T-helper 1 cell treated with Interleukin-12 subunit alpha and Interleukin-12 subunit beta and Interleukin-4 antibody, amounts not matched to agents 30 ng/mL and 1 ng/mL, for 36 hours (primary cell): ENCODE measurements around the gene FAF2. TPM values are rescaled to one million over a fixed set of nuclear protein-coding genes. Genes with fewer than 3 reads are reported as not detected.
"Not testable (repeated sequence)": the region's sequence is repeated elsewhere in the genome, so short reads cannot be mapped to it uniquely, and the experiment has no call there.

Source experiments
- intact Hi-C: fragments of 100-400 bp; cut with micrococcal nuclease; formaldehyde crosslinking; loops from one replicate; pipeline ENCODE4 v1.15.1; 2024
- total RNA-seq: library from RNA; stranded (reverse); gene quantifications from 2 replicates; pipeline ENCODE4 v1.2.3, GENCODE V29; 2022

FAF2 gene
- total RNA-seq, result 40.9 and 44.4 TPM in 2 replicates

GRCh38 chr5:176447978-176448608 is at the start of gene FAF2:
Gene FAF2 (plus strand): TSS chr5:176448385. CDS start chr5:176448408, 23 bp downstream.
- intact Hi-C loops, result loop anchor here (1.0 to 5.0 kb wide), 11 partner anchors 12 to 199 kb away; partner anchors contain the start of genes CLTB, HIGD2A, KIAA1191 and NOP16

DNA sequence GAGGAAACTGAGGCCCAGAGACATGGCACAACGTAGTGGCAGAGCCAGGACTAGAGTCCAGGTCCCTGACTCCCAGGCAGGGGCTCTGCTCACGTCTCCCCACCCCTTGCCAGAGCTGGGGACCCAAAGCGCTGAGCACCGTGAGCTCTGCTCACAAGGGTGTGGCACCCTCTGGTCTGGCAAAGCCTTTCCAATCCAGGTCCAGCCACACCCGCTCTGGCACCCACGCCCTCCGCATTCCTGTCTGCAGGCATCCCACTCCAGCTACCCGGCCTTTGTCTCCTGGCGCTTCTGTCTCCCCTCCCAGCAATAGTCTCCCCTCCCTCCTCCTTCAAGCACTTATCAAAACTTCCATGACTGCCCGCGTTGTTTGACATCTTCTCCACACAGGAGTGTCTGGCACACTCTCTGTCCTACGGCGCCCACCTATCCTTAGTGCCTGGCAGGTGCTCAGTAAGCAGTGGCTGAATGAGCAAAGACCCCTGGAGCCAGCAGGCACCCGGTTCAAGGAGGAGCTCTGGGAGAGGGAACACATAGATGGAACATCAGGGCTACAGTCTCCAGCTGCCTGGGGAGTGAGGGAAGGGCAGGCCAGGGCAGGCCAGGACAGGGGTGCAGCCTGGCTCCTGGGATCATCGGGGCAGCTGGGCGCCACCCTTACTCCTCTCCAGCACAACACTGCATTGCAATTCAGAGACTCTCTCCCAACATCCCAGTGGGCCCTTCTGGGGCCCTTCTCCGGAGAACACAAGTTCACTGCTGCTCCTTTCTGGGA is 47.6 kb upstream of the FAF2 start:
- intact Hi-C loops, result no loop called here

DNA sequence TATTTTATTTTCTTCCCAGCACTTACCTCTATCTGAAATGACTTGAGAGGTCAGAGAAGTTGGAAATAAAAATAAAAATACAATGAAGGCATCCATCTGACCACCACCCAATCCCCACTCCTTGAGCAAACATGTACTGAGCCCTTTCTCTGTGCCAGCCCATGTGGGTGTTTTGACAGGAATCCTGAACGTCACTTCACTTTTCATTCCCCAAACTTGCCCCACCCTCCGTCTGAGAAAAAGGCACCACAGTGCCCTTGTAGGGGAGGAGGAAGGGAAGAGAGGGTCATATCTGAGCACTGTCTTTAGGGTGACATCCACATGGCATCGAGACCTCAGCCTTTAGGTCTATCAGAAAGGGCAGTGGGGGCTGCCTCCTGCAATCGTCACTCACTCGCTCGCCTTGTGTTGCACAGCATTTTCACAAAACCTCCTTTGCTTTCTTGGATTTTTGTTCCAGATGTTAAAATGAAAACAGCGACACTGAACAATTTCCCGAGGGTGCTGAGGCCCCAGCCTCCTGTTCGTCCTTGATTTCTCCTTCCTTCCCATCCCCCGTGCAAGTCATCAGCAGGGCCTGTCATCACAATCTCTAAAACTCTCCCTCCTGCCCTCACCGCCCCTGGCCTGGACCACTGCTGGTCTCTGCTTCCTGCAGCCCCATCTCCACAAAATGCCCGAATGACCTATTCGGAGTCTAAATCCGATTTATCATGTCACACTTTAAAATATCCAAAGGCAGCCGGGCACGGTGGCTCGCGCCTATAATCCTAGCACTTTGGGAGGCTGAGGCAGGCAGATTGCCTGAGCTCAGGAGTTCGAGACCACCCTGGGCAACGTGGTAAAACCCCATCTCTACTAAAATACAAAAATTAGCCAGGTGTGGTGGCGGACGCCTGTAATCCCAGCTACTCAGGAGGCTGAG is 46.6 kb upstream of the FAF2 start:
- intact Hi-C loops, result no loop called here

GRCh38 chr5:176405656-176406435 is 42.3 kb upstream of the FAF2 start:
- intact Hi-C loops, result no loop called here

DNA sequence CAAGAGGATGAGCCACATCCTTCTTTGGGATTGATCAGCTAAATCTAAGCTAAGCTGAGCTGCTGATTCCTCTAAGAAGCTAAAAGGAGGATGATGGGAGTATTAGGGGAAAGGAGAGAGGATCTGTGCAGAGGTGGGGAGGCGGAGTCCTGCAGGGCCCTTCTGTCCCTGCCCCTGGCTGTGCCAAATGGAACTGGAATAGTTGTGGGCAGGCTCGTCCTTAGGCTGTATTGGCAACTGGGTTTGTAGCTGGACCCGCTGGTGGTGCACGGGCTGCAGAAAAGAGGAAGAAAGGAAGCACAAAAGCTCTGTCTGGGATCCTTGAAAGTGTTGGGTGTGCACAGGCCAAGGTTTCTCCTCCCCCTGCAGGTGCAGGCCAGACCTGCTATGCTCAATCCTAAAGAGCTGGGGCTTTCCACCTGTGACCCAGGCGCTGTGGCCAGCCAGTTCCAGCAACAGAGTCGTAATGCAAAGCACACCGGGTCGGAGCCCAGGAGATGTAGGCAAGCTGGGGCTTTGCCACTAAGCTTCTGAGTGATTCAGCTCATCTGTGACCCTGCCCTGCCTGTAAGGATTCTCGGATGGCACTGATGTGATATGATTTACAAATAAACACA is 41.6 kb upstream of the FAF2 start:
- intact Hi-C loops, result no loop called here

GRCh38 chr5:176407456-176408251 is 40.5 kb upstream of the FAF2 start:
- intact Hi-C loops, result no loop called here

GRCh38 chr5:176408252-176408573 is 40.0 kb upstream of the FAF2 start:
- intact Hi-C loops, result not testable (repeated sequence)

DNA sequence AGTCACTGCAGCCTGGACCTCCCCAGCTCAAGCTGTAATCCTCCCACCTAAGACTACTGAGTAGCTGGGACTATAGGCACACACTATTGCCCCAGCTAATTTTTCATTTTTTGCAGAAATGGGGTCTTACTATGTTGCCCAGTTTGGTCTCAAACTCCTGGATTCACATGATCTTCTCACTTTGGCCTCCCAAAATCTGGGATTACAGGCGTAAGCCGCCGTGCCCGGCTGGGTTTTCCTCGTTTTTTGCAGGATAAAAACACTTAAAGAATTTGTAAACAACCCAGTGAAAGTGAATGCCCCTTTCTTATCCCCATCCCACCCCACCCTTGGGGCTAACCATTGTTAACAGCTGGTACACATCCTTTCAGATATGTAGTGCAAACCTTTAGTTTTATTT is 39.6 kb upstream of the FAF2 start:
- intact Hi-C loops, result no loop called here

GRCh38 chr5:176409765-176410164 is 38.4 kb upstream of the FAF2 start:
- intact Hi-C loops, result no loop called here

DNA sequence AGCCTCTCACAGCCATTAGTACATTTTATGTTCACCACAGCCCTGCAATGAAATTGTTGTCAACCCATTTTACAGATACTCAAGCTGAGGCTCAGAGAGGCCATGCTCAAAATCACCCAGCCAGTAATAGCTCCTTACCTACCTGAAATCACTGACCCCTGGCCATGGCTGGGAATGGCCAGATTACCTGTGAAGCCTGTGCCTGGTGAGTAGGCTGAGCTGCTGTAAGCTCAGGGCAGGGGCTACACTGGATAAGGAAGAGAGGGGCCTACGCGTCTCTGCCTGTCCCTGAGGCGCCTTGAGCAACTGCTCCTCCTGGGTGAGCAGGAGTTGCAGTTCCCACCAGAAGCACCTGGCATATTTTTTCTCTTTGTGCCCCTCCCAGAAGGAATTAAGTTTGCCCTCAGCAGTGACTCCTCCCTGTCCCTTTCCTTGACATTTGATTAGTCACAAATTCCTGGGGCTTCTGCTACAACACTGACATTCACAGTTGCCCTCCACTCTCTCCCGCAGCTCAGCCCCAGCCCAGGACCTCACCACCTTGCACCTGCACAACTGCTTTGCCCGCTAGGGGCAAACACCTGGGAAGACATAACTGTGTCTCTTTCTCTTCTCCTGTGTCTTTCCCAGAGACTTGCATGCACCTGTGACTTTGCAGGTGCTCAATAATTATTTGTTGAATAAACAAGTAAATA is 37.6 kb upstream of the FAF2 start:
- intact Hi-C loops, result no loop called here

DNA sequence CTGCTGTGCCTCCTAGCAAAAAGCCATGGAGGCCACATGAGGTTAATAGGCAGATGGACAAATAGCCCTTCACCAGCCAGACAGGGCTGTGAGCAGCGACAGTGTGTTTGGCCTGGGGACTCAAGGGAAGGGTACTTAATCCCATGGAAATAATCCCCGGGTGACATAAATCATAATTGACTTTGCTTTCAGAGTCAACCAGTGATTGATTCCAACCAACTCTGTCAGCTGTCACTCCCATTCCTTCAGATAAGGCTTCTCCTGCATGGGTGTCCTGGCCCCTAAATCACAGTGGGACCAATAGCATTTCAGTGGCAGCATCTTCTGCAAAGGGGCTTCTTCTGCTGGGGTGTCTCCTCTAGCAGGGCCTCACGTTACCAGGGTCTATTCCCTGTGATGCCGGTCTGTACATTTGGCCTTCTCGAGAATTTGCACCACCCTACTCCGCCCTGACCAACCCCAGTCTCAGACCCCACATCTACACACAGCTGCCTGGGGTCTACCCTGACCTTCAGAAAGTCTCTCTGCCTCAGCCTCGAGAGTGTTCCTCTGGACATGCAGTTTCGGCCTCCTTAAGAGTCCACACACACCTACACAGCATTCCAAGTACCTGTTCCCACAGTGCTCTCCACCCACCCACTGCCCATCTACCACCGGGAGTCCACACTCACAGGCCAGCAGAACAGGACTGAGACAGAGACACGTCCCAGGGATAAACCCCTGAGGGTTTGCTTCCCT is 35.5 kb upstream of the FAF2 start:
- intact Hi-C loops, result no loop called here

GRCh38 chr5:176413255-176413565 is 35.0 kb upstream of the FAF2 start:
- intact Hi-C loops, result no loop called here

DNA sequence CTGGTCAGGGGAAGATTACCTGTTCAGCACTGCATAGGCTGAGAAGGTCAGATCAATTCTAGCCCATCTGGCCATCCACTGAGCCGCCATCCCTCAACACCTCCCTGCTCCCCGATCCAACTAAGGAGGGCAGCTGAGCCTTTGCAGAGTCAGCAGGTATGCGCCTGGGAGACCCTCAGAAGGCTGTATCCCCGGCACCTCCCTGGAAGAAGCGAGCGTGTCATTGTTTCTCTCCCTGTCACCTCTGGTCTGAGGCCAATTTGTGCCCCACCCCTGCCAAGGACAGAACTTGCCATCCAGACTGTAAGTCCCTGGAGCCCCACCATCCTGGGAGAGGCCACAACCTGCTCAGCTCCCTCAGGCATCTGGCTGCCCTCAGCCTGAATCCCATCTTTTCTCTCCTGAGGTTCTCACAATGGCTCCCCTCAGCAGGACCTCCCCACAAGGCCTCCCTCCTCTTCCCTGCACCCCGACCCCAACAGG is 34.4 kb upstream of the FAF2 start:
- intact Hi-C loops, result no loop called here

DNA sequence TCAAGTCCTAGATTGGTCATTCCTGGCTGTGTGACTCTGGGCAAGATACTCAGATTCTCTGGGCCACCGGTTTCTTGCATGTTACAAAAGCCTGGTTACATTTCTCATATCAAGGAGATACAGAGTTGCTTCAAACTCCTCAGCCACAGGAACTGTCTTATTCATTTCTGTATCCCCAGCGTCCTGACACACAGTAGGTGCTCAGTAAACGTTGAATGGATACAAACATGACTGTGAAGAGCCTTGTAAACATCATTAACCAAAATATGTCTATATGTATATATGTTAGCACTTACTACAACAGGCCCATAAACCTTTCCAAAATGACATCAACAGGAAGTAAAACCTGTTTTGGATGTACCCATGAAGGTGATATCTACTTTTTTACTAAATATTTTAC is 33.5 kb upstream of the FAF2 start:
- intact Hi-C loops, result no loop called here

- intact Hi-C loops, result no loop called here
These were observed 32.8 kb upstream of the FAF2 start for GRCh38 chr5:176415240-176415951.

DNA sequence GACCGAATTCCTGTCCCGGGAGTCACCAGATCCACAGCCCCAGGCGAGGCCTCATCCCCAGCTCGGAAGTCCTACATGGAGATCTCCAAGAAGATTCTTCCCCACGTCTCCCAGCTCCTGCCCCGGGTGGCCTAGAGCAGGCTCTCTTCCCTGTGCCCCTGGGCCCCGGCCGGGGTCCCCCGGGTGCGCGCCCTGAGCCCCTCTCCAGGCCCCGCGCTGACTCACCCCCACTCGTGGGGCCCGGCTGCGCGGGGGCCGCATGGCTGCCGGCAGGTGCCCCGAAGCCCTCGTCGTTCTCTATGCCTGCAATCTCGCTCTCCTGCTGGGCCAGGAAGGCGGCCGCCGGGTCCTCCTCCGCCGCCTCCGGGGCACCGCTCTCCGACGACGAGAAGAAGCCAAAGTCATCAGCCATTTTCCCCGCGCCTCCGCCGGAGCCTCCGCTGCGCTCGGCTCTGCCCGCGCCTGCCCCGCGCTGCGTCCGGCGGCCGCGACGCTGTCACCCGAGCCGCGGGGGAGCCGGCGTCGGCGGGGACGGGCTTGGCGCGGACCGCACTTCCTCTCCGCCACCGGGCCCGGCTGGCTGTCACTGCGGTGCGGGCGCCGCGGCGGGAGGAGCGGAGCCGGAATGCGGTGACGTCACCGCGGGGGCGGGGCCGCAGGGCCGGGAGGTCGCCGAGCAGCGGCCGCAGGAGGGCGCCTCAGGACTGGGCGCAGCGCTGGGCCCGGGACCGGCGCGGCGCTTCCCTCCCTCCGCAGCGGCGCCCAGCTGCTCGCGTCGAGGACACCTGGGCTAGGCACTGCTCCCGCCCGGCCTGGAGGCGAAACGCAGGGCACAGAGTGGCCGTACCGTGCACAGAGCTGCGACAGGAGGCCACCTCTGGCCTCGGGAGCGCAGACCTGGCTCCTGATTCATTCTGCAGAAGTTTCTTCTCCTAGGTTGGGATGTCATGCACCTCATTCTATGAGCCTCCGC is 31.9 kb upstream of the FAF2 start, which contains the start of gene CLTB:
Gene CLTB (minus strand): TSS at position 588 of the 973 bp plus-strand sequence. CDS start 176 bp downstream, at position 412.
- intact Hi-C loops, result loop anchor here (1.0 kb wide), 9 partner anchors 27 to 231 kb away; partner anchors contain the start of genes FAF2, KIAA1191, RNF44 and TSPAN17
